ENCODE measurements around the gene ZBTB16. TPM values are rescaled to one million over a fixed set of nuclear protein-coding genes. Genes with fewer than 3 reads are reported as not detected.
A peak's percentile ranks its signal among the peaks of the same experiment; 100 is the strongest.

ZBTB16 gene
- total RNA-seq, 1 experiment from 2014 or later = 70.4 TPM

DNA sequence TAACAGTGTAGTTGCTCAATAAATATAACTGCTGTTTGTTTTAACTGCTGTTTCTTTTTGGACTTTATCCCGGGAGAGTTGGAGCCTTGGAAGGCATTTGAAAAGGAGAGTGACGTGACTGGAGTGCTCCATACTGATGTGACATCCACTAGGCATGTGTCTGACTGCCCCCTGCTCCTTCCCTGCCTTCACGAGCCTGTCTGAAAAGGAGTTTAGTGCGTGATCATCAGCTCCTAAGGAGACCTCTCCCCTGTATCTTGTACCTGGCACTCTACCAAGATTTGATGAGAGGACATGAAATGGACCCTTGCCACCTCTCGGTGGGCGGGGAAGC is 22.9 kb downstream of the ZBTB16 start:
- Mint-ChIP-seq H3K27me3 (ENCODE audit: insufficient read depth, unreplicated experiment) (no peaks in the 10 kb centered on the region), H3K27ac (ENCODE audit: low read depth, unreplicated experiment) (peak overlapping the region; percentile 52), H3K4me1 (ENCODE audit: insufficient read depth, unreplicated experiment) (peaks cover 84% of the 10 kb centered on the region), H3K36me3 (ENCODE audit: insufficient read depth, unreplicated experiment) (peaks cover 100% of the 10 kb centered on the region), H3K4me3 (ENCODE audit: unreplicated experiment) (no peak overlapping the region), H3K9me3 (ENCODE audit: unreplicated experiment) (no peaks in the 10 kb centered on the region)
- ChIA-PET POLR2A (interaction anchor here (0.6 to 4.2 kb wide), 7 partner anchors 17 to 112 kb away, joined by 3 to 14 read pairs (median 3); no protein-coding TSS in a partner anchor), CTCF (interaction anchor here (0.7 to 1.5 kb wide), 4 partner anchors 32 to 180 kb away, joined by 3 to 5 read pairs (median 4); no protein-coding TSS in a partner anchor)
- BruUV-seq (replicated peaks) = no TSS peak
- TF ChIP-seq, protein P1, sequence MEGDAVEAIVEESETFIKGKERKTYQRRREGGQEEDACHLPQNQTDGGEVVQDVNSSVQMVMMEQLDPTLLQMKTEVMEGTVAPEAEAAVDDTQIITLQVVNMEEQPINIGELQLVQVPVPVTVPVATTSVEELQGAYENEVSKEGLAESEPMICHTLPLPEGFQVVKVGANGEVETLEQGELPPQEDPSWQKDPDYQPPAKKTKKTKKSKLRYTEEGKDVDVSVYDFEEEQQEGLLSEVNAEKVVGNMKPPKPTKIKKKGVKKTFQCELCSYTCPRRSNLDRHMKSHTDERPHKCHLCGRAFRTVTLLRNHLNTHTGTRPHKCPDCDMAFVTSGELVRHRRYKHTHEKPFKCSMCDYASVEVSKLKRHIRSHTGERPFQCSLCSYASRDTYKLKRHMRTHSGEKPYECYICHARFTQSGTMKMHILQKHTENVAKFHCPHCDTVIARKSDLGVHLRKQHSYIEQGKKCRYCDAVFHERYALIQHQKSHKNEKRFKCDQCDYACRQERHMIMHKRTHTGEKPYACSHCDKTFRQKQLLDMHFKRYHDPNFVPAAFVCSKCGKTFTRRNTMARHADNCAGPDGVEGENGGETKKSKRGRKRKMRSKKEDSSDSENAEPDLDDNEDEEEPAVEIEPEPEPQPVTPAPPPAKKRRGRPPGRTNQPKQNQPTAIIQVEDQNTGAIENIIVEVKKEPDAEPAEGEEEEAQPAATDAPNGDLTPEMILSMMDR (IDR thresholded peaks at IDR 0.05; ENCODE audit: unreplicated experiment) = no peak
- intact Hi-C loops (cut with micrococcal nuclease) = loop anchor here (5.0 kb wide), 1 partner anchor 80 kb away; no protein-coding TSS in a partner anchor
- DNase-seq (ENCODE audit: unreplicated experiment) = peak; percentile 63

- BruUV-seq (replicated peaks) = no TSS peak
- DNase-seq (ENCODE audit: unreplicated experiment) = no peak
- Mint-ChIP-seq H3K27ac (ENCODE audit: low read depth, unreplicated experiment) (peak overlapping the region; percentile 52), H3K4me3 (ENCODE audit: unreplicated experiment) (no peak overlapping the region), H3K27me3 (ENCODE audit: insufficient read depth, unreplicated experiment) (no peaks in the 10 kb centered on the region), H3K9me3 (ENCODE audit: unreplicated experiment) (no peaks in the 10 kb centered on the region), H3K4me1 (ENCODE audit: insufficient read depth, unreplicated experiment) (peaks cover 84% of the 10 kb centered on the region), H3K36me3 (ENCODE audit: insufficient read depth, unreplicated experiment) (peaks cover 100% of the 10 kb centered on the region)
- ChIA-PET POLR2A (interaction anchor here (0.9 to 1.6 kb wide), 4 partner anchors 18 to 111 kb away, joined by 3 to 4 read pairs (median 3); no protein-coding TSS in a partner anchor), CTCF (interaction anchor here (0.8 to 1.5 kb wide), 3 partner anchors 31 to 179 kb away, joined by 3 to 4 read pairs (median 3); no protein-coding TSS in a partner anchor)
- intact Hi-C loops (cut with micrococcal nuclease) = loop anchor here (5.0 kb wide), 1 partner anchor 80 kb away; no protein-coding TSS in a partner anchor
- TF ChIP-seq, protein P1 (IDR thresholded peaks at IDR 0.05; ENCODE audit: unreplicated experiment) = no peak
These were observed 23.3 kb downstream of the ZBTB16 start for GRCh38 chr11:114082767-114083181.

DNA sequence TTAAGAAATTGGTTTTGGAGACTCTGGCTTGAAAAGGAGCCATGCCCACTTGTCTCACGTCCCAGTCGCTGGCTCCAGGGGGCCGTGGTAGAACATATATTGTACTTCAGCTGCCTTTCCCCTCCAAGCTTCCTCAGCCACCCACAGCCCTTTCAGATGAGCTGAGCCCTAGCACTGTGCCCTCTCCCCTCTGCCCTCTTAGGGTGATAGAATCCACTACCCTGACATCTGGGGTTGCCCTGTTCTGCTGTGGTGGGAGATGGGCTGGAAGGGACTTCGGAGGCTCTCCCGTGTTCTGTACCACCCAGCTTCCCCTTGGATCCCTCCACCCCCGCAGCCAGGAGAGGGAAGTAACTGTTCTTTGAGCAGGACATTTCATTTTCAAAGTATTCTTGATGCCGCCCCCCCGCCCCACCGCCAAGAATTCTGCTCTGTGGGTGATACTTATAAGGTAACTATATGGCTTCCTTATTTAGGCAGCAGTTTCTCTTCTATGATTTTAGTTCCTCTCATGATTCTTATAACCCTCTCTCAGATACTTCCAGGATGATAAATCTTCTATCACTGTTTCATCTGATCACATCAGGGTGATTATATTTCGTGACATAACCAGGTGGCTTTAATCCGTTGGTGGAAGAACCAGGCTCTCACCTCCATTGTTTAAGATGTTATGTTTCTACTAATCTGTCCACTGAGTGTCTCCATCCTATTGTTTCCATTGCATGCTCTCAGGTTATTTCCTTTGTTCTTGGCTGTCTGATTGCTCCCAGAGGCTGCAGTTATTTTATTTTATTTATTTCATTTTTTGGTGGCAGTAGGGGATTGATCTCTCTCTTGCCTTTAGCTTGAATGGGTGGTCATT is 24.1 kb downstream of the ZBTB16 start:
- peak overlapping the region; percentile 46 for H3K27ac Mint-ChIP-seq (ENCODE audit: low read depth, unreplicated experiment)
- H3K36me3 Mint-ChIP-seq (ENCODE audit: insufficient read depth, unreplicated experiment) = peaks cover 100% of the 10 kb centered on the region
- DNase-seq (ENCODE audit: unreplicated experiment) = no peak
- H3K9me3 Mint-ChIP-seq (ENCODE audit: unreplicated experiment) = no peaks in the 10 kb centered on the region
- intact Hi-C loops (cut with micrococcal nuclease) = loop anchor here (5.0 kb wide), 1 partner anchor 79 kb away; no protein-coding TSS in a partner anchor
- peaks cover 84% of the 10 kb centered on the region for H3K4me1 Mint-ChIP-seq (ENCODE audit: insufficient read depth, unreplicated experiment)
- no TSS peak for BruUV-seq (replicated peaks)
- ChIA-PET CTCF (interaction anchor here (0.8 to 1.2 kb wide), 2 partner anchors 31 to 179 kb away, joined by 3 read pairs; no protein-coding TSS in a partner anchor), POLR2A (interaction anchor here (0.6 to 1.6 kb wide), 8 partner anchors 13 to 114 kb away, joined by 3 to 5 read pairs (median 3); partner anchors contain the start of gene ZBTB16)
- no peaks in the 10 kb centered on the region for H3K27me3 Mint-ChIP-seq (ENCODE audit: insufficient read depth, unreplicated experiment)
- TF ChIP-seq, protein P1 (IDR thresholded peaks at IDR 0.05; ENCODE audit: unreplicated experiment) = no peak
- H3K4me3 Mint-ChIP-seq (ENCODE audit: unreplicated experiment) = no peak overlapping the region

GRCh38 chr11:114084414-114084813 is 24.9 kb downstream of the ZBTB16 start:
- peak overlapping the region; percentile 46 for H3K27ac Mint-ChIP-seq (ENCODE audit: low read depth, unreplicated experiment)
- peaks cover 100% of the 10 kb centered on the region for H3K36me3 Mint-ChIP-seq (ENCODE audit: insufficient read depth, unreplicated experiment)
- peak overlapping the region; percentile 28 for H3K4me3 Mint-ChIP-seq (ENCODE audit: unreplicated experiment)
- H3K9me3 Mint-ChIP-seq (ENCODE audit: unreplicated experiment) = no peaks in the 10 kb centered on the region
- intact Hi-C loops (cut with micrococcal nuclease) = loop anchor here (5.0 kb wide), 1 partner anchor 78 kb away; no protein-coding TSS in a partner anchor
- no peaks in the 10 kb centered on the region for H3K27me3 Mint-ChIP-seq (ENCODE audit: insufficient read depth, unreplicated experiment)
- ChIA-PET POLR2A (interaction anchor here (0.6 to 1.0 kb wide), 6 partner anchors 13 to 1125 kb away, joined by 3 to 5 read pairs (median 3); partner anchors contain the start of gene ZBTB16), CTCF (no interaction called here)
- DNase-seq (ENCODE audit: unreplicated experiment) = no peak
- TF ChIP-seq, protein P1 (IDR thresholded peaks at IDR 0.05; ENCODE audit: unreplicated experiment) = no peak
- H3K4me1 Mint-ChIP-seq (ENCODE audit: insufficient read depth, unreplicated experiment) = peaks cover 84% of the 10 kb centered on the region
- BruUV-seq (replicated peaks) = no TSS peak
